ENCODE measurements around the gene PPP1CC.
A peak's percentile ranks its signal among the peaks of the same experiment; 100 is the strongest.
"Not testable (repeated sequence)": the region's sequence is repeated elsewhere in the genome, so short reads cannot be mapped to it uniquely, and the experiment has no call there.

PPP1CC gene

DNA sequence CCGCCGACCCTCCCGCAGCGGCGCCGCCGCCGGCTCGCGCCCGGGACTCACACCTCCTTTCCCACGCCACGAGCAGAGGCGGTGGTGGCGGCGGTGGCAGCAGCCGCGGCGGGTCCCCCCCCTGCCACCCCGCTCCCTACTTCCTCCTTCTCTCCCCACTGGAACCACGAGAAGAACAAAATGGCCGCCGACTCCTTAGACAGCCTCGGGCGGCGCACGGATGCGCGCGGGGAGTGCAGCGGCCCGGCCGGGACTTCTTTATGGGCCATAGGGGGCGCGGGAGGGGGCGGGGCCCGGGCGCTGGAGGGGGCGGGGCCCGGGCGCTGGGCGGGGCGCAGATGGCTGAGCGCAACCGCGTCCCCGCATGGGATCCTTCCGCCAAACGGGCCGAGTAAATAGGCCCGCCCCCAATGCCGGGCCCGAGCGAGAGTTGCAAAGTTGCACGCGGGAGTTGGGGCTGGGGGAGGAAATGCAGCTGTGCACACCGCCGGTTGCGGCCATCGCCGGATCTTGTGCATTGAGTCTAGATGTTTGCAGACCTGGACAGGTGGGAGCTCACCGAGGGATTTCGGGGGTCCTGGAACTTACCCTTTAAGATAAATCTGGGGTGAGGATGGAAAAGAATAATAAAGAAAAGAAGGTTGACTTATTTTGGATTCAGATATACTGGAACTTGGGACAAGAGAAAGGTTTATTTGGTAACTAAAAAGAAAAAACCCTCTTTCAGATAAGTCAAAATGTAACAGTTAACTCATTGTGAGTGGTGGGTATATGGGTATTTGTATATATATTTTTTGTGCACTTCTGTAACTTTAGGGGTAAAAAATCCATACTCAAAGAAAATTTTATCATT lies at the start of gene PPP1CC:
Gene PPP1CC (minus strand): TSS at position 174 of the 853 bp plus-strand sequence. CDS start 184 bp downstream, outside the sequence.
- peak; percentile 67 for DNase-seq (ENCODE audit: low read depth)

- no peak for DNase-seq (ENCODE audit: low read depth)
Observed at GRCh38 chr12:110791589-110791988, 48.9 kb upstream of the PPP1CC start.

DNA sequence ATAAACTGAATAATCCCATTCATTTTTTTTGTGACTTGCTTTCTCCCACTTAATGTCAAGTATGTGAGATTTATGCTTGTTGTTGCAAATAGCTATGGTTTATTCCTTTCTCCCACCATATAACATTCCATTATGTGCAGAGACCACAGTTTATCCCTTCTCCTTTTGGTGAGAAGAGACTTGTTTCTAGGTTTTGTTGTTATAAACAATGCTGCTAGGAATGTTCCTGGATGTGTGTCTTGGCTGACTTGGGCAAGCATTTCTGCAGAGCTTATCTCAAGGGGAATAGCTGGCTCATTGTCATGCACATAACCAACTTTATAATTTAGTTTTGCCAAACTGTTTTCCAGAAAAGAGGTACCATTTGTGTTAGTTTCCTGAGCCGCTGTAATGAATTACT lies 47.6 kb upstream of the PPP1CC start:
- no peak for DNase-seq (ENCODE audit: low read depth)

- no peak for DNase-seq (ENCODE audit: low read depth)
Observed at GRCh38 chr12:110786012-110786411, 43.3 kb upstream of the PPP1CC start.

DNA sequence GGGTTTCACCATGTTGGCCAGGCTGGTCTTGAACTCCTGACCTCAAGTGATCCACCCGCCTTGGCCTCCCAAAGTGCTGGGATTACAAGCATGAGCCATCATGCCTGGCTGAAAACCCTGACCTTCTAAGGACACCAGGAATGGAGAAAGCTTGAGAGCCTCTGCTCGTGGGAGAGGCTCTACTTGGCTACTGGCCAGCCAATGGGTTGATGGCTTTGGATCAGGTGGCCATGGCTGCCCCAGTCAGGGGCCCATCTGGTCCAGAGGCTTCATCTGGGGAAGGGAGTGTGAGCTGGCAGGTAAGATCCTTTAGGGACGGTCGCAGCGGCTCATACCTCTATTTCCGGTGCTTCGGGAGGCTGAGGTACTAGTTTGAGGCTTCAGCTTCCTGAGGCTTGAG lies 42.5 kb upstream of the PPP1CC start:
- DNase-seq (ENCODE audit: low read depth), result no peak

DNA sequence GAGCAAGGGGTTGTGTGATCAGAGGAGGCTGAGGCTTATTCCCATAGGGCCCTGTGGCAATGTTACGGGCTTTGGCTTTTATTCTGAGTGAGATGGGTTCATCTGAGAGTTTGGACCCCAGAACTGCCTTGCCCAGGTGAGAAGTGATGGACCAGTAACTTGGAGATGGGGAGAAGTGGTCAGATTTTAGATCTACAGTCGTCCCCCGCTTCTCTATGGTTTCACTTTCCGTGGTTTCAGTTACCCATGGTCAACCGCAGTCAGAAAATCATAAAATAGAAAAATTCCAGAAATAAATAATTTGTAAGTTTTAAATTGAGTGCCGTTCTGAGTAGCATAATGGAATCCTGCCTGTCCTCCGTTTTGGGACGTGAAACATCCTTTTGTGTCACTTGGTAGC lies 40.2 kb upstream of the PPP1CC start:
- no peak for DNase-seq (ENCODE audit: low read depth)

DNA sequence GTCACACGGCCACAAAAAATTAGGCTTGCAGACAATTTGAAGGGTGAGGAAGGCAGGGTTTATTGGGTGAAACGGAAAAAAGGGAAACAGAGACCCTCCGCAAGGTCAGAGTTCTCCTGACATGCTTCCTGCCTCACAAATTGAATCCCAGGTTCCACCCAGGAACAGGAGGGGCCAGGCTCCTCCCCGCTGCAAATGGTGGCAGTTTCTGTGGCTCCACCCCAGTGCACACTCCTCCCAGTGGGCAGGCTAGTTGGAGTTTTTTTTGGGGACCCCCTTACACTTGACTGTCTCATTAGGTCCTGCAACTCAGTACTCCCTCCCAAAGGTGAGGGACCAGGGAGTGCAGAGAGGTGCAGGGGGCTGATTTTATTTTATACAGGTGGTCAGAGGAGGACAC lies 39.4 kb upstream of the PPP1CC start:
- no peak for DNase-seq (ENCODE audit: low read depth)

- DNase-seq (ENCODE audit: low read depth), result no peak
Observed at GRCh38 chr12:110780448-110780847, 37.8 kb upstream of the PPP1CC start.

GRCh38 chr12:110778833-110779577 lies 36.3 kb upstream of the PPP1CC start:
- DNase-seq (ENCODE audit: low read depth), result no peak

DNA sequence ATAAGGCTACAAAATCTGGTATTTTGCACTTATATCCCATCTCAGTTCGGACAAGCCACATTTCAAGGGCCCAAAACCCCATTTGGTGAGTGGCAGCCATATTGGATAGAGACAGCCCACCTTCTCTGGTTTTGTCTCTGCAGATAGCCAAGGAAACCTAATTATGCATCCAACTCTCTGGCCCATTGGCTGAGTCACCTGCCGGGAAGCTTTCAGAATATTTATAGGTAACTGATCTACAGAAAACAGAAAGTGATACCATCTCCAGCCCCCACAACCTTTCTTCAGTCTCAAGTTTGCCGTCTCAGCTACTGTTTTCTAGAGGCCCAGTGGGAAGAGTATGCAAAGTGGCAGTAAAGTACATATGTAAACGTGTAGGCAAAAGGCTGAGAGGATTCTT lies 33.7 kb upstream of the PPP1CC start:
- DNase-seq (ENCODE audit: low read depth), result no peak

DNA sequence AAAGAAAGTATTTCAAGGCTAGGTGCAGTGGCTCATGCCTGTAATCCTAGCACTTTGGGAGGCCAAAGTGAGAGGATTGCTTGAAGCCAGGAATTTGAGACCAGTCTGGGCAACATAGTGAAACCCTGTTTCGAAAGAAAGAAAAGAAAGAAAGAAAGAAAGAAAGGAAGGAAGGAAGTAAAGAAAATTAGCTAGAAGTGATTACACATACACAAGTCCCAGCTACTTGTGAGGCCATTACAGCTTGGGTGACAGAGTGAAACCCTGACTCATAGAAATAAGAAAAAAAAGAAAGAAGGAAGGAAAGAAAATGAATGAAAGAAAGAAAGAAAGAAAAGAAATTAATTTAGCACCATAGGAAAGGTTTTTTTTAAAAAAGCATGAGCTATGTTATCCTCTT lies 33.3 kb upstream of the PPP1CC start:
- no peak for DNase-seq (ENCODE audit: low read depth)

DNA sequence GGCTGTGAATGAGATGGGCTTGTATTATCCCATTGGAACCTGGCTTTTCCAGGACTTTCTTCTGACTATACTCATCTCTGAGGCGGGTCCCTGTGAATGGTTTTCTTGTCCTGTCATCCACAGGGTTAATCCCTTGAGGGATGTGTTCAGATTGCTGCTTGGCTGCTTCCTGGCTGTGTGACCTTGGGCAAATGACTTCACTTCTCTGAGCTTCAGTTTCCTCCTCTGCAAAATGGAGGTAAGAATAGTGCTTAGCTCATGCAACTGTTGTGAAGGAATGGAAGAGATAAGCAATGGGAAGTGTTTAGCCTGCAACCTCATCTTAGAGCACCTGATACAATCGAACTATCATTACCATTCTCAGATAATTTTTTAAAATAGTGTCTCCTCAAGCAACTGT lies 32.1 kb upstream of the PPP1CC start:
- no peak for DNase-seq (ENCODE audit: low read depth)

- DNase-seq (ENCODE audit: low read depth), result no peak
Observed at GRCh38 chr12:110768960-110769359, 26.3 kb upstream of the PPP1CC start.

GRCh38 chr12:110767863-110768262 lies 25.2 kb upstream of the PPP1CC start:
- DNase-seq (ENCODE audit: low read depth), result no peak

DNA sequence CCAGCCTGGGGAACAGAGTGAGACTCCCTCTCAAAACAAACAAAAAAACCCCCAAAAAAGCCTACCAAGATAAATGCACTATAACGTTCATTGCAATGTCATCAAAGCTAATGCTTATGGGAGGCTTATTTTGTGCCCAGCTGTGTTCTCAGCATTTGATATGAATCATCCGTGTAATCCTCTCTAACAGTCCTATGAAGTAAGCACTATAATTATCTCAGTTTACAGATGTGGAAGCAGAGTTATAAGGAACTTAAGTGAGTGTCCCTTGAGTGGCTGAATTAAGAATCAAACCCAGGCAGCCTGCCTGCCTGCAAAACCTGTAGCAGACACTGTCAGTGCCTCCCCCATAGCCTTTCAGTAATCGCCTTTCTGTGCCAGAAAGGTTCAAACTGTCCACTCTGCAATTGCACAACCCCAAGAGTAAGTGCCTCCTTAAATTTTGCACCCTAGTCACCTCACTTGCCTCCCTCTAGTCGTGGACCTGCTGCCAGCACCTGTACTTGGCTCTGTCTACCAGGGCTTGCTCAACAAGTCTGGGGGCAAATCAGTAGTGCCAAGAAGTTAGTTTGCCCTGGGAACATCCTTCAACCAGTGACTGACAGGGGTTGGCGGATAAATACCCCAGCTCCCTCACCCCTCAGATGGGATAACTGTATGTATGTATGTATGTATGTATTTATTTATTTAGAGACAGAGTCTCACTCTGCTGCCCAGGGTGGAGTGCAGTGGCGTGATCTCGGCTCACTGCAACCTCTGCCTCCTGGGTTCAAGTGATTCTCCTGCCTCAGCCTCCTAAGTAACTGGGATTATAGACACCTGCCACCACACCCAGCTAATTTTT lies 23.8 kb upstream of the PPP1CC start:
- DNase-seq (ENCODE audit: low read depth), result no peak

- not testable (repeated sequence) for DNase-seq (ENCODE audit: low read depth)
Observed at GRCh38 chr12:110765572-110765971, 22.9 kb upstream of the PPP1CC start.

GRCh38 chr12:110765111-110765510 lies 22.4 kb upstream of the PPP1CC start:
- no peak for DNase-seq (ENCODE audit: low read depth)

DNA sequence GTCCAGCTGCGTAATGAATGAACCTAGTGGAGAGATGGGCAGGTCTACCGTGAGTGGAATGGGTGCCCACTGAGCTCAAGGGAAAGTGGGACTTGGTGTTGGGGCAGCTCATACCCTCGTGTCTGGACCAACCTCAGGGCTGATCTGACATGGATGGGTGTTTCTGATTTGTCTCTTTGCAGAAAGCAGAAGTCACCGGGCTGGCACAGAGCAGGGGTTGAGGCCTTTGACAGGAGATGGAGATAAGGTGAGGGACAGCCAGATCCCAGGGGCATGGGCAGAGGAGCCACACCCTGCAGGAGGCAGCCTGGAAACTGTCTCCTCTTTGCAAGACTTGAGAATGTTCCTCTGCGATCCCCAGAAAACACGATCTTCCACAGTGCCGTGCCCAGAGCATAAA lies 20.9 kb upstream of the PPP1CC start:
- DNase-seq (ENCODE audit: low read depth), result no peak

GRCh38 chr12:110762891-110763290 lies 20.2 kb upstream of the PPP1CC start:
- DNase-seq (ENCODE audit: low read depth), result no peak

- no peak for DNase-seq (ENCODE audit: low read depth)
Observed at GRCh38 chr12:110760204-110760609, 17.5 kb upstream of the PPP1CC start.

DNA sequence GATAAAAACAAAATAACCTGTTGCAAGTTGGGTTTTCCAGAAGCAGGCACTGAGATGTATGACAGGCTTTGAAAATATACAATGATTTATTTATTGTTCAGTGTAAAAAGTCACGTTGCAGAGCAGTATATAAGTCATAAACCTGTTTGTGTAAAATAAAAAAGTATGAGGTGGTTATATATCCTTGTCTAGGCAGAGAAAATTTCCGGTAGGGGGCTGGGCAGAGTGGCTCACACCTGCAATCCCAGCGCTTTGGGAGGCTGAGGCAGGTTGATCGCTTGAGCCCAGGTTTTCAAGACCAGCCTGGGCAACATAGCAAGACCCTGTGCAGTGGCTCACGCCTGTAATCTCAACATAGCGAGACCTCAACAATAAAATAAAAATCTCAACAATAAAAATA lies 16.2 kb upstream of the PPP1CC start:
- DNase-seq (ENCODE audit: low read depth), result no peak

GRCh38 chr12:110756611-110757010 lies 13.9 kb upstream of the PPP1CC start:
- no peak for DNase-seq (ENCODE audit: low read depth)

Measured in HS-5 (cell line).